ENCODE results near the gene BEST1.

Gene BEST1

GRCh38 chr11:61950035-61950547, at the start of gene BEST1:
Gene BEST1, plus strand, starts transcription at chr11:61950351. Its CDS starts 1,456 bp downstream, at chr11:61951807.
- DNase-seq (ENCODE audit: low read depth in 2 of 2, low spot score in 1 of 2) = no peak

DNA sequence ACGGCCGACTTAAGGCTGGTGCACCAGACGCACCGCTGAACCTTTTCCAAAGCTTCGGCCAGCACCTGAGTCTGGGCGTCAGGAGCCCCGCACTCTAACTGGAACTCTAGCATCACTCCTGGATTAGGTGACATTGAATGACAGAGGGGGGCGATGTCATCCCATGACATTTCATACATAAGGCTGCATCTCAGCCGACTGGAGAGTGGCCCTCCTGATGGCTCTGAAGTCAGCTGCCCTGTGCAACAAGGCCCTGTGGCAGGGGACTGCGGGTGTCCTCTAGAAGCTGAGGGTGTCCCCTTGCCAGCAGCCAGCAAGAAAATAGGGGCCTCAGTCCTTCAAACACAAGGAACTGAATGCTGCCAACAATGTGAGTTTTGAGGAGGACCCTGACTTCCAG, 48.8 kb upstream of the BEST1 start:
- no peak for DNase-seq (ENCODE audit: low read depth in 2 of 2, low spot score in 1 of 2)

DNA sequence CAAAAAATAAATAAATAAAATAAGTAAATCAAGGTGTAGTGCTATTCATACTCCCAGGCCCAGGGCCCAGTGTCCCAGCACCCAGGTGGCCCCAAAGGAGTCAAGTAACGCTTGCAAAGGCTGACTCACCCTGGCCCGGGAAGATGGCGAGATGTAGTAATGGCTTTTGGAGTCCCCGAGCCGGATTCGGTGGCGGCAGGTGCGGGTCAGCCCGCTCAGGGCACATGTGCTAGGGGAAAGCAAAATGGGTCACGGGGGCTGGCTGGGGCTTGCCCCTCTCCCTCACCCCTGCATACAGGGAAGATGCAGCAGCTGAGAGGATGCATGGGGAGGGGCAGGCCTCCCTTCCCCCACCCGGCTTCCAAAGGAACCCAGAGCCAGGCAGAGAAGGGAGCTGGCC, 47.8 kb upstream of the BEST1 start:
- DNase-seq (ENCODE audit: low read depth in 2 of 2, low spot score in 1 of 2) = no peak

- no peak for DNase-seq (ENCODE audit: low read depth in 2 of 2, low spot score in 1 of 2)
Observed at GRCh38 chr11:61903845-61904244, 46.3 kb upstream of the BEST1 start.

DNA sequence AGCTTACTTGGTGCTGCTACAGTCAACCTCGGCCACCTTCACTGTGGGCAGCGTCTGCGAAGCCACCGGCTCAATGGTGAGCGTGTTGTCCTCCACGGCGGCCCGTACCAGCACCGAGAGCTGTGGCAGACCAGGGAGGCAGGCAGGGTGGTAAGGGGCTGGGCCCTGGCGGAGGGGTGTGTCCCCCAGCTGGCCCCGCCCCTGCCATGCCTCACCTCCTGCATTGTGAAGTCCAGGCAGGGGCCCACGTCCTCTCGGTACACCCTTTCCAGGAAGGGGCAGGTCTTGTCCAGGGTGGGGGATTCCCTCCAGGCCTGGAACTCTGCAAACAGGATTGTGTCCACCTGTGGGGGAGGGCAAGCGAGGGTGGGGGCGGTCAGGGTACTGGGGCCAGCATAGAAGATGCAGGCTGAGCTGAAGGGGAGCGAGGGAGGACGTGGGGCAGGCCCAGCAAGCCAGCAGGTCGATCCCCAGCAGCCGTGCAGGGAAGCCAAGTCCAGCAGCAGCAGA, 45.6 kb upstream of the BEST1 start:
- DNase-seq (ENCODE audit: low read depth in 2 of 2, low spot score in 1 of 2) = no peak

DNA sequence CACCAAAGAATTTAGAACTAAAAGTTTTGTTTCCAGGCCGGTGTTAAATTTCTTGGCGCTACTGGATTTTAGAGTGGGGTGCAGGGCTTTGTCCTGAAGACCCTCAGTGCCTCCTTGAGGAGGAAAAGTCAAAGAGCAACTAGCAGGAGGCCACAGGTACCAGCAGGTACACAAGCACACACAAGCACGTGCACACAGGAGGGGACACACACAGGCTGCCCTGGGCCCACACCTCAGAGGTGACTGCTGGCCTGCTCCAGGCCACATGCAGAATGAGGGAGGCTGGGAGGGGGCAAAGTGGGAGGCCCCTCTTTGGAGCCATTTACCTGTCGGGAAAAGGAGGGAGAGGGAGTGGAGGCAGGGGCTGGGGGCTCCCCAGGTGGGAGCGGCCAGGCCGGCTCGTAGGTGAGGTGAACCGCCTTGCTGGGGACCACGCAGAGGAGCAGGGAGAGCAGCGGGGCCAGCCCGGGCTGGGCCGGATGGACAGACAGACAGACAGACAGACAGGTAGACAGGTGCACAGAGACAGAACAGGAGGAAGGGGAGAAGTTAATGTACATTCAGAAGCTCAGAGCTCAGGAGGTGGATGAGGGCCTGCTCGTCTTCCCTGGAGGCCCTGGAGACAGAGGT, 45.0 kb upstream of the BEST1 start:
- no peak for DNase-seq (ENCODE audit: low read depth in 2 of 2, low spot score in 1 of 2)

DNA sequence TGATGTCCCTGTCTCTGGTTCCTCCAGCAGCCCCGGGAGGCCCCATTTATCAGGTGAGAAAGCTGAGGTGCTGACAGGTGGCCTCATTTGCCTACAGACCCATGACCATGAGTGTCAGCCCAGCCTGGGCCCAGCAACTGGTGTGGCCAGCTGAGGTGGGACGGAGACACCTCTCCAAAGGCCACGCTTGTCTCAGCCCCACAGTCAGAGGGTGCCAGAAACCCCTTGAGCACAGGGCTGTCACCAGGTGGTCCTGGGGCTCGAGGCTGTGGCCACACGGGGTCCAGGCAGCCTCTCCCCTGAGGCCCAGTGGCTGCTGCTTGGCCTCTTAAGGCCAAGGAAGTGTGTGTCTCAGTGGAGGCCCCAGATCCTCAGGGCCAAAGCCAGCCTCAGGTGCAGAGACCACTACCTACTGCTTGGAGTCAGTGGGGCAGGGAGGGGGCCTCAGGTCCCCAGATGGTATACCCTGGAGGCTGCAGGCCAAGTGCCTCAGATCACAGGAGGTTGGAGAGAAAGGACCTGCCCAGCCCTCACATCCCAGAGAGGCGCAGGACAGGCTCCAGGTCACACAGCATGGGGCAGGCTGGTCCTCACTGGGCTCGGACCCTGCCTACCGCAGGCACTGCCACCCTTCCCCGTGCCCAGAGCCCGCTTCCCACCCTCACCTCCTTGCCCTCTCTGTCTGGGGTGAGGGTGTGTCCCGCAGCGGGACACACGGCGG, 44.2 kb upstream of the BEST1 start:
- DNase-seq (ENCODE audit: low read depth in 2 of 2, low spot score in 1 of 2) = no peak

DNA sequence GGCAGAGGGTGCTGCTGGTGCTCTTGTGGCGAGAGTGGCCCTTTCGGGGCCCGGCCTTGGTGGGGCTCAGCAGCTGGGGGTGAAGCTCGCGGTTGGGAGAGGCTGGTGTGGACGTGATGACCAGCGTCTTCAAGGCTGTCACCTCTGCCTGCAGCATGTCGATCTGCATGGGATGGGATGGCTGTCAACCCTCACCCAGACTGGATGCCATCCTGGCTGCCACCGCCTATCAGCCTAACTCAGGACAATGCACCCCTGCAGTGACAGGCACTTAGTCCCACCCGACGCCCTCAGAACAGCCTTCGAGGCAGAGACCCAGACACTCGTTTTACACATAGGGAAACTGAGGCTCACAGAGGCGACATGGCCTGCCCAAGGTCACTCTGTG, 43.6 kb upstream of the BEST1 start:
- DNase-seq (ENCODE audit: low read depth in 2 of 2, low spot score in 1 of 2) = no peak

GRCh38 chr11:61907282-61907681, 42.9 kb upstream of the BEST1 start:
- DNase-seq (ENCODE audit: low read depth in 2 of 2, low spot score in 1 of 2) = no peak

DNA sequence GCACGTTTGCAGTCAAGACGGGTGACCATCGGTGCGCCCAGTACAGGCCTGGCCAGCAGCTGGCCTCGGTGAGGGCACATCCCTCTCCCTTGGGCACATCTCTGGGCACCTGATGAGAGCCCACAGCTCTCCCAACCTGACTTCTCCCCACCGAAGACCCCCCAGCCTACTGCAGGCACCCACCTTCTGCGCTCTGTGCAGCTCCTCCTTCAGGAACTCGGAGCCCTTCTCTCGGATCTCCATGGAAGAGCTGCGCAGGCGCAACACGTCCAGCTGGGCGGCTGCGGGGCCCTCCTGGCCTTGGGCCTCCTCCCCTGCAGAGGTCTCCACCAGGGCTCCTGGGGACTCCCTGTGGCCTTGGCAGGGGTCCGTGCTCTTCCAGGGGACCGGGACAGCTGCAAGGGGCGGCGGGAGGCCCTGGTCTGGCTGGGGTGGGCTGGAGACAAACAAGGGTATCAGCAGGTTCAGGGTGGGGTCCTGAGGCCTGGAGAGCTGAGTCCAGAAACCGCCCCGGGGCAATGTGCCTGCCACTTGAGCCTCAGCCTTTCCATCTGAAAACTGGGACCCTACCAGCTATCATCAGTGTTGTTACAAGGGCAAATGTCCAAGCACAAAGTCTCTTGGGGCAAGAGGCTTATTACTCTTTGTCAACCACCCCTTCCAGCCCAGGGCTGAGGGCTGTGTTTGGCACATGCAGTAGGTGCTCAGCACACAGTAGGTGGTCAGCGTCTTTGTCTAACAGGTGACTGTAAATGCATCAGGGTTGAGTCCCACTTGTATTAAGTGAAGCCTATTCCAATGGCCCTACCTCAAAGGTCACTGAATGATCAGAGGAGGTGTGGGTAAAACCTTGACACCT, 42.1 kb upstream of the BEST1 start:
- no peak for DNase-seq (ENCODE audit: low read depth in 2 of 2, low spot score in 1 of 2)

DNA sequence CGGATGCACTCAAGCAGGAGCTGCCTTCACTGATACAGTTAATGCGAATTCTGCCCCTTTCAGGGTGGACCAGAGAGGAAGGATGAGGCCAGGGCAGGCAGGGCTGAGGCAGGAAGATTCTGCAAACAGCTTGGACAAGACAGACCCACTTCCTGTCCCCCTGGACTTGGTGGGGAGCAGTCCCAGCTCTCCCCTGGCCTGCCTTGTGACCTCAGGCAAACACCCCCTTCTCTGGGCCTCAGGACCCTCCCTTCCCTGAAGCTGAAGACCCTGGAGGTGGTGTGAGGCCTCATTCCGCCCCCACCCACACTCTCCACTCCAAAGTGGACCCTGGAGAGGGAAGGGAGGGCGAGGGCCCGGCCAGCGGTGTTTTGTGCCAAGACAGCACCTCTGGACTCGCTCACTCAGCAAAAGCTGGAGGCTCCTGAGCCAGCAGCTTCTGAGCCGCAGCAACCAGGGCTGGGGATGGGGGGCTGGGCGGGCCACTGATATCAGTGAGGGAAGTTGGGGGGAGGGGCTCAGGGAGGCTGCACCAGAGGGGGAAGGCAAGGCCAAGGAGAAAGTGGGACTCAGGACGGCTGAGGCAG, 41.3 kb upstream of the BEST1 start:
- no peak for DNase-seq (ENCODE audit: low read depth in 2 of 2, low spot score in 1 of 2)

DNA sequence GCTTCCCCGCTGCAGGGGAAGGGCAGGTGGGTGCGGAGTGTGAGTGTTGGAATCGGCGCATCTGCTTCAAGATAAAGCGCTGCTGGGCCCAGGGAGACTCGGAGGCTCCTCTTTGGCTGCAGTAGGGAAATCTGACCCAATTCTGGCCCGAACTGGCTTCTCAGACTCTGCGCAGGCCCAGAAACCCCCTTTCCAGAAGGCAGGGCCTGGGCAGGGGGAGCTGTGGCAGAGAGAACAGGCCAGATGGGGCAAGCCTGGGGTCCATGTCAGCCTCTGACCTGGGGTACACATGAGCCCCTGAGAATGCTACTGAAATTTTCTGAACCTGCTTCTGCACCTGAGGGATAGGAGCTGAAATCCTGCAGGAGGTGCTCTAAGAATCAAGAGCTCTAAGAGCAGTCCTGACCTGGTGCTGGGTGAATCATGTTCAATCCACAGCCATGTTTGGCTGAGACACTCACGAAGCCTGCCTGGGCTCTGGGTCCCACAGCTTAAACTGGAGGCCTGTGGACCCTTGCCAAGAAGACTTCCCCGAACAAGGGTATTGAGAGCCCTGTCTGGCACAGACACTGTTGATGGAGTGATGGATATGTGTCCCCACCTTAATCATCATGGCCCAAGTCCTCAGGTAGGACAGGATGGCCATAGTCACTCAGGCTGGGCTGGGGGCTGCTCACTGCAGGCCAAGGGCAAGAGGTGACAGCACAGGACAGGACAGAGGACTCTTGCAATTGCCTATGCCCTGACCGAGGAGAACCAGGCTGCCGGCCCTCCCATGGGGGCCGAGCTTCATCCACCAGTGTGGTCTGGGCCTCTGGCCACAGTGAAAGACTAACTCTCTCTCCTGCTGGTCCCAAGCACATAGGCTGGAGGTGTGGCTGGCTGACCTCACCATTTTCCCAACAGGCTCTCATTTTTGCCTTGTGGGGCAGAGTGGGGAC, 39.7 kb upstream of the BEST1 start:
- no peak for DNase-seq (ENCODE audit: low read depth in 2 of 2, low spot score in 1 of 2)

DNA sequence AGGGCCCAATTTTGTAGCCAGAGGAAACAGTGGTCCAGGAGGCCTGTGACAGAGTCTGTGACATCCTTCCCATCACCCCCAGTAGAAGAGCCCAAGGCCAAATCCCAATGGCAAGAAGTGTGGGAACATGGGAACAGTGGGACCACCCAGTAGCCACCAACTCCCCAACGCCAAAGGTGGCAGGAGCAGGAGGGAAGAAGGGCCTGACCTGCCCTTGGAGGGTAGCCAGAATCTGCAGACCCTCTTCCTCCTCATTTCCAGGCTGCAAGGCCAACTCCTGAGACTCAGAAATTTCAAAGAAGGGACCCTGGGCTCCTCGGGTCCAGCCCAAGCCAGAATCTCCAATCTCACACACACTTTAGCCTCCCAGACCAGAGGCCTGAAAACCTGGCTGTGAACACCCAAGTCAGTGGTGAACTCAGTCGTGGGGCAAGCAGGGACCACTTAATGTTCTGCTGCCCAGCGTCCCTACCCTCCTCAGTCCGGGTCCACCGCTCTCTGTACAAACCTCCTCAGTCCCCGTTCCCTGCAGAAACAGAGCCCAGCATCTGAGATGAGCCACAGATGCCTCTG, 38.9 kb upstream of the BEST1 start:
- DNase-seq (ENCODE audit: low read depth in 2 of 2, low spot score in 1 of 2) = no peak

GRCh38 chr11:61911701-61912529, 38.2 kb upstream of the BEST1 start:
- no peak for DNase-seq (ENCODE audit: low read depth in 2 of 2, low spot score in 1 of 2)

DNA sequence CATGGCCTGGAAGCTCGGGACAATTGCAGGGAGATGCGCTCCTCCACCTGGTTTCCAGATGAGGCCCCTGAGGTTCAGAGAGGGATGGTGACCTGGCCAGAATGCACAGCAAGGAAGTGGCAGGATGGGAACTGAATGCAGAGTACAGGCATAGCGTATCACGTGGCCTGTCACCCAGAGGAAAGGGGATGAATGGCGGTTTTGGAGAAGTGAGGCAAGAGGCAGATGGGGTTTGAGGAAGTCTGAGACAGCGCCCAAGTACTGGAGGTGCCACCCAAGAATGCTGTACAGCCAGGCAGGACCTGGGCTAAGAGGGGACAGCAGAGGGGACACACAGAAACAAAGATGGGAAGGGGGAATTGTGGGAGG, 37.6 kb upstream of the BEST1 start:
- DNase-seq (ENCODE audit: low read depth in 2 of 2, low spot score in 1 of 2) = no peak

DNA sequence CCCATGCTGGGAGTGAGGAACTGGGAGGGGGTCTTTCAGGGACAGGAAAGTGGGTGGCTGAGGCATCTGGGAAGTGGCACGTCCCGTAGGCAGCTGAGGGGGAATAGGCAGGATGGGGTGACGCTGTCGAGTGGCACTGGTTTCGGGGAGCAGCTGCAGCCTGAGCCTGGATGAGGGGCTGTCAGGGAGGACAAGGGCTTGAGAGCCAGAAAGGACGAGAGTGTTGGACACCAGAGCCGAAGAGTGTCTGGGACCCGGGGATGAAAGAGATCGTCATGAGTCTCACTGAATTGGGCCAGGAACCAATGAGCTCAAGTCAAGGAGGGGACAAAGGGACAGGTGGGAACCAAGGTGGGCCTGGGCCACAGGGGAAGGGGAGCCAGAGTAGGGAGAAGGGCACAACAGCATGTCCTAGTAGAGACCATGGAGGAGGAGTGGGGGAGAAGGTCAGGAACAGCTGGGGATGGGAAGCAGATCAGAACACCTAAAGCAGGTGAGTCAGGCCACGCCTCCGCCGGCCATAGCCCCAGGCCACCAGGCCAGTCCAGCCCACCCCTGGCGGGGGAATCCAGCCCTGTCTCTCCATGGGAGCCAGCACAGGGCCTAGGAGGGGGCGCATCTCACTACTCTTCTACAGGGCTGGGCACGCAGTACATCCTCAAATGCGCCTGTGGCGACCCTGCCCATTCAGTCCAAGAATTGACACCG, 37.0 kb upstream of the BEST1 start:
- no peak for DNase-seq (ENCODE audit: low read depth in 2 of 2, low spot score in 1 of 2)

DNA sequence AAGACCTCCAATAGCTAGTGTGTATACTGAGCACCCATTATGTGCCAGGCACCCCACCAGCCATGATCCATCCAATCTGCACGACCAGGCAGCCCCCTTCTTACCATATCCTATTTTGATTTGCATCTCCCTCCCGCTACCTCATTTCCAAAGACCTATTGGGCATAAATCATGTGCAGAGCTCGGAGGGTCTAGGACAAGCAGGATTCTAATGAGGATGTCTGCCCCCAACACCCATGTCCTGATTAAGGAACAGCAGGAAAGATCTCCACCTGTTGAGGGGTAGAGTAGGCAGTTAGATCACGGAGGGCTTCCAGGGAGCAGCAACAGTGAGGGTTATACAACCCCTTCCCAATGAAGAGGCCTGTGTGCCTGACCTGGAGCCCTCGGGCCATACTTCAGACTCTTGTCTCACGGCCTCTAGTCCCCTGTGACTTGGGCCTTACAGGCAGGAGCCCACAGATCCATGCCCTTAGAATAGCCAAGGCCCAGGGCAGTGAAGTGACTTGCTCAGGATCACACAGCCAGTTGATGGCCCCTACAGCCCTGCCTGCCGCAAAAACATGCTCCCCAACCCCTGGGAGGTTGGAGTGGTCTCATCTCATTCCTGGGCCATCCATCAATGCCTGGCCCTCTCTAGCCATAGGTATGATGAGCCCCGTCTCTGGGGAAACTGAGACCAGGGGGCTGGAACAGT, 36.3 kb upstream of the BEST1 start:
- no peak for DNase-seq (ENCODE audit: low read depth in 2 of 2, low spot score in 1 of 2)
